Smooth muscle cell (in vitro differentiated cells): Measurements from ENCODE around the gene FBLN2. TPM values are rescaled to one million over a fixed set of nuclear protein-coding genes. Genes with fewer than 3 reads are reported as not detected.

Source experiments
- DNase-seq: peaks from one replicate; lab custom pipeline; 2025; ENCODE audit not compliant: unreplicated experiment; lab: John Stamatoyannopoulos, UW
- H2AFZ ChIP-seq: fragments of 200-600 bp; sonication (generic); 2 replicates; pipeline ENCODE4 v1.6.0; 2016; ENCODE audit warnings: antibody characterized with exemption, low read depth, mild to moderate bottlenecking
- H3F3A ChIP-seq: fragments of 200-600 bp; sonication (generic); 2 replicates; pipeline ENCODE4 v1.6.0; 2017; ENCODE audit warnings: antibody characterized with exemption, low read depth
- H3K27ac ChIP-seq: fragments of 200-600 bp; sonication (generic); 2 replicates; pipeline ENCODE4 v1.5.1; 2016; ENCODE audit warnings: low read depth, mild to moderate bottlenecking
- H3K27me3 ChIP-seq: fragments of 200-600 bp; sonication (generic); 2 replicates; pipeline ENCODE4 v1.6.1; 2016; ENCODE audit warnings: low read depth, mild to moderate bottlenecking
- H3K36me3 ChIP-seq: fragments of 200-600 bp; sonication (generic); 2 replicates; pipeline ENCODE4 v1.5.1; 2016; ENCODE audit warnings: low read depth
- H3K4me1 ChIP-seq: fragments of 200-600 bp; sonication (generic); 2 replicates; pipeline ENCODE4 v1.5.1; 2016; ENCODE audit warnings: low read depth
- H3K4me2 ChIP-seq: fragments of 200-600 bp; sonication (generic); 2 replicates; pipeline ENCODE4 v1.6.0; 2016; ENCODE audit warnings: mild to moderate bottlenecking
- H3K4me3 ChIP-seq: fragments of 200-600 bp; sonication (generic); 2 replicates; pipeline ENCODE4 v1.5.1; 2016; ENCODE audit warnings: mild to moderate bottlenecking
- H3K79me2 ChIP-seq: fragments of 200-600 bp; sonication (generic); 2 replicates; pipeline ENCODE4 v1.6.0; 2016; ENCODE audit warnings: low read depth, mild to moderate bottlenecking
- H3K9ac ChIP-seq: fragments of 200-600 bp; sonication (generic); 2 replicates; pipeline ENCODE4 v1.6.0; 2016; ENCODE audit warnings: low read depth
- H3K9me3 ChIP-seq: fragments of 200-600 bp; sonication (generic); replicated peaks from 2 replicates; pipeline ENCODE4 v1.5.1; 2016; ENCODE audit warnings: low read depth
- H4K20me1 ChIP-seq: fragments of 200-600 bp; sonication (generic); 2 replicates; pipeline ENCODE4 v1.6.0; 2016; ENCODE audit warnings: low read depth
- CTCF ChIP-seq: fragments of 200-600 bp; sonication (generic); IDR thresholded peaks from 2 replicates; pipeline ENCODE4 v1.5.1; 2017; ENCODE audit warnings: borderline replicate concordance, mild to moderate bottlenecking, antibody characterized with exemption; ENCODE audit not compliant: insufficient read depth, poor library complexity, severe bottlenecking
- WGBS: methylation state at CpG from one replicate; pipeline ENCODE4 v1.1.7; 2016; ENCODE audit warnings: low lambda C conversion rate; 5-methylcytosine and 5-hydroxymethylcytosine counted together
- polyA plus RNA-seq: library from polyadenylated mRNA; unstranded; fragments of >200 nt; fragmentation: Nextera tagmentation; extraction: Ambion mirVana; gene quantifications from 2 replicates; pipeline ENCODE4 v1.2.1, GENCODE V29; 2016
- total RNA-seq: library from RNA; depleted of rRNA; stranded (reverse); fragments of >200 nt; gene quantifications from 2 replicates; pipeline ENCODE4 v1.2.3, GENCODE V29; 2014

FBLN2 gene
- total and polyA plus RNA-seq, 2 experiments from 2014 or later, result 159 to 390 TPM

DNA sequence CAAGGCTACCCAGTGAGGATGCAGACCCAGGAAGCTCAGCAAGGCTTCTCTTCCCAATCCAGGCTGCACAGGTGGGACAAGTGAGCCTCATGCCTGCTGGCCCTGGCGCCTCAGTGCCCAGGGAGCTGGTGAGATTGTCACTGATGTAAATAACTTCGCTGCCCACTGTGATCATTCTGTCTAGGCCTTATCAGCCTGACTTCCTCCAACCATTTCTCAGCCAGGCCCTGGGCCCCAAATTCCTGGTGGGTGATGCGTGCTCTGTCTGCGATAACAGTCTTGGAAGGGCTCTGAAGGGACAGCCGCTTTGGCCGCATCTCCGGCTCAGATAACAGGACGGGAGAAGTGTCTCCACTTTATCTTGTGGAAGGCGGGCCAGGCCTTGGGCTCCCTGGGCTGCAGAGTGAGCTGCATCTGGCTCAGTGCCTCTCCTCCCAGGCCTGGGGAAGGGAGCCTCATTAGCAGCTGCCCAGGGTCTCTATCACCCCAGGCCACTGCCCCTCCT, 2.2 kb upstream of the FBLN2 start:
- Histone ChIP-seq H3F3A (peaks cover 33% of the 10 kb centered on the region), H3K27ac (peak overlapping the region; percentile 91), H3K9ac (peak overlapping the region; percentile 57), H2AFZ (no peak overlapping the region), H3K4me3 (no peak overlapping the region), H3K36me3 (no peaks in the 10 kb centered on the region), H3K79me2 (peaks cover 26% of the 10 kb centered on the region), H3K4me1 (peaks cover 39% of the 10 kb centered on the region), H3K9me3 (no peaks in the 10 kb centered on the region), H3K27me3 (no peaks in the 10 kb centered on the region), H3K4me2 (peak overlapping the region; percentile 82), H4K20me1 (peaks cover 16% of the 10 kb centered on the region)
- no peak for TF ChIP-seq CTCF
- DNase-seq, result no peak
- WGBS, result 10% methylated on average over 9 of the region's 9 CpGs

DNA sequence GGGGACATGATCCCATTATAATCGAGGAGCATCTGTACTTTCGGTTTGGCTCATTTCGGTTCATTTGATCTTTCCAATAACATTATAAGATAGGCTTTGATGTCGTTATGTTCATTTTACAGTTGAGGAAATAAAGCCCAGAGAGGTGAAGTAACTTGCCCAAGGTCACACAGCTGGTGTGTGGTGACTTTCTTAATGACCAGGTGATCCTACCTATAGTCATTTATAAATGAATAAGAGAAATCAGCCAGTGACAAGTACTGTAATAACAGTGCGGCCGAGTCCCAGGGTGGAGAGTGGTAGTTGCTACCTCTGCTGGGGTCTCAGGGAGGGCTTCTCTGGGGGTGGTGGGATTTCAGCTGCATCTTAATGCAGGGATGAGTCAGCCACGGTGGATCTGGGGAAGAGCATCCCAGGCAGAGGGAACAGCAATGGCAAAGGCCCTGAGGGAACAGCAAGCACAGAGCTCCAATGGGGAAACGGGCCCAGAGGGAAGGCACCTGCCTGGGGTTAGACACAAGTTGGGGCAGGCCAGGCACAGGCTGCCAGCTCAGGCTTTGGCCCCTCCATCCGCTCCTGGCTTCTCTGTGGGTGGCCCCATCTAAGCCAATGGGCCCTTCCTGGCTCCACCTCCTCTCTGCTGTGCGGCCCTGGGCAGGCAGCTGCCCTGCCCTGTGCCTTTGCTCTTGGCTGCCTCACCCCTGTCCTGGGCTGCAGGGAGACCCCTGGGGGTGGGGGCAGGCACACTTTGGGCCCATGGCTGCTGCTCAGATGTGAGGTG, 1.1 kb upstream of the FBLN2 start:
- DNase-seq, result no peak
- peaks cover 33% of the 10 kb centered on the region for H3F3A ChIP-seq
- H3K27me3 ChIP-seq, result no peaks in the 10 kb centered on the region
- H2AFZ ChIP-seq, result no peak overlapping the region
- H3K4me3 ChIP-seq, result no peak overlapping the region
- H3K4me2 ChIP-seq, result peak overlapping the region; percentile 82
- peaks cover 26% of the 10 kb centered on the region for H4K20me1 ChIP-seq
- peak overlapping the region; percentile 58 for H3K9ac ChIP-seq
- 69% methylated on average over 10 of the region's 10 CpGs for WGBS
- peaks cover 36% of the 10 kb centered on the region for H3K4me1 ChIP-seq
- TF ChIP-seq CTCF, result no peak
- H3K9me3 ChIP-seq, result no peaks in the 10 kb centered on the region
- H3K27ac ChIP-seq, result peak overlapping the region; percentile 91
- no peaks in the 10 kb centered on the region for H3K36me3 ChIP-seq
- peaks cover 37% of the 10 kb centered on the region for H3K79me2 ChIP-seq

DNA sequence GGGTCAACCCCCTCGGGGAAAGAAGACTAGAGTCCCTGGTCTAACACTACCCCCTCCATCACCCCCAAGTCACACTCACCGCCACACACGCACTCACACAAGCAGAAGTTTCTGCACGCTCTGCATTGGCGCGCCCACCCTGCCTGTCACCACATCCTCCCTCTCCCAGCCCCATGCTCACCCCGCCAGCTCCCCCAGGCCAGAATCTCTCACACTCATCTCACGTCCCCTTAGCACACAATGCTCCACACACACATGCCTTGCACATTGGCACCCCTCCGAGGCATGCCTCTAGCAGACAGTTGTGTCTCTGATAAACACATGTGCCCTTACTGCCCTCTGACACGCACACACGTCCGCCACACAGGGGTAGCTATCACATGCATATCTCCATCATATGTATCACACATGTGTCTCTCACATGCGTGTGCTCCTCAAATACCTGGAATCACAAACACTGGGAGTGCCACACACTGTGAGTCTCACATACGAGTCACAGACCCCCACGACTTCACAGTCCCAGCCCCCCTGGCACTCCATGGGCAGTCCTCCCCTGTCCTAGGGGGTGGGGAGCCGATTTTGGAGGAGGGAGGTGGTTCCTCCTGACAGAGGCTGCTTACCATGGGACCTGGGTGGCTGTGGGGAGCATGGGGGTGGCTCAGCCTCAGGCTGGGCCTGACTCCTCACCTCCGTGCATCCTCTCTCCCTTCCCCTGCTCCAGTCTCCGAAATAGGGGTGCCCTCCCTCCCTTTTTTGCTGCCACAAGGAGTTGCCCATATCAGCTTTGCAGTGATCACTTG, 898 bp downstream of the FBLN2 start:
- Histone ChIP-seq H3K4me3 (peak overlapping the region; percentile 57), H3K79me2 (peaks cover 57% of the 10 kb centered on the region), H3K9me3 (no peaks in the 10 kb centered on the region), H3K9ac (no peak overlapping the region), H3K27ac (no peak overlapping the region), H3K36me3 (no peaks in the 10 kb centered on the region), H3F3A (peaks cover 22% of the 10 kb centered on the region), H4K20me1 (peaks cover 36% of the 10 kb centered on the region), H3K27me3 (no peaks in the 10 kb centered on the region), H3K4me2 (peak overlapping the region; percentile 88), H2AFZ (no peak overlapping the region), H3K4me1 (peaks cover 30% of the 10 kb centered on the region)
- no peak for DNase-seq
- TF ChIP-seq CTCF, result no peak
- WGBS, result 57% methylated on average over 17 of the region's 18 CpGs
